NCI-H2227 (cell line): Measurements from ENCODE around the gene PTPN11.
"Not testable (repeated sequence)": the region's sequence is repeated elsewhere in the genome, so short reads cannot be mapped to it uniquely, and the experiment has no call there.

Experiments used
- DNase-seq: peaks from one replicate; lab custom pipeline; 2025; ENCODE audit not compliant: unreplicated experiment; lab: John Stamatoyannopoulos, UW

The PTPN11 gene

GRCh38 chr12:112447106-112447505 is 28.4 kb downstream of the PTPN11 start:
- DNase-seq = no peak

GRCh38 chr12:112448165-112448564 is 29.4 kb downstream of the PTPN11 start:
- DNase-seq = not testable (repeated sequence)

GRCh38 chr12:112450725-112451124 is 32.0 kb downstream of the PTPN11 start:
- peak; percentile 15 for DNase-seq

GRCh38 chr12:112456029-112456428 is 37.3 kb downstream of the PTPN11 start:
- no peak for DNase-seq

GRCh38 chr12:112457142-112457541 is 38.4 kb downstream of the PTPN11 start:
- DNase-seq = not testable (repeated sequence)

- DNase-seq = no peak
These were observed 39.6 kb downstream of the PTPN11 start for GRCh38 chr12:112458330-112458729.

GRCh38 chr12:112458751-112459150 is 40.0 kb downstream of the PTPN11 start:
- DNase-seq = no peak

- DNase-seq = peak; percentile 26
These were observed 44.7 kb downstream of the PTPN11 start for GRCh38 chr12:112463478-112463877.

GRCh38 chr12:112464605-112465004 is 45.9 kb downstream of the PTPN11 start:
- DNase-seq = no peak

GRCh38 chr12:112466011-112466422 is 47.3 kb downstream of the PTPN11 start:
- no peak for DNase-seq

- no peak for DNase-seq
These were observed 48.1 kb downstream of the PTPN11 start for GRCh38 chr12:112466835-112467234.

GRCh38 chr12:112468046-112468445 is 49.3 kb downstream of the PTPN11 start:
- DNase-seq = no peak

- no peak for DNase-seq
These were observed 54.3 kb downstream of the PTPN11 start for GRCh38 chr12:112473056-112473455.

GRCh38 chr12:112479413-112479812 is 60.7 kb downstream of the PTPN11 start:
- no peak for DNase-seq

- no peak for DNase-seq
These were observed 62.2 kb downstream of the PTPN11 start for GRCh38 chr12:112480931-112481330.

GRCh38 chr12:112482733-112483132 is 64.0 kb downstream of the PTPN11 start:
- DNase-seq = no peak

- DNase-seq = no peak
These were observed 67.6 kb downstream of the PTPN11 start for GRCh38 chr12:112486361-112486760.

GRCh38 chr12:112488257-112488876 is 69.6 kb downstream of the PTPN11 start:
- DNase-seq = no peak

GRCh38 chr12:112489456-112489855 is 70.7 kb downstream of the PTPN11 start:
- DNase-seq = no peak

GRCh38 chr12:112496496-112496895 is 77.7 kb downstream of the PTPN11 start:
- no peak for DNase-seq

- DNase-seq = no peak
These were observed 79.8 kb downstream of the PTPN11 start for GRCh38 chr12:112498580-112498979.

GRCh38 chr12:112503512-112503911 is 84.8 kb downstream of the PTPN11 start:
- DNase-seq = no peak

GRCh38 chr12:112506513-112507166 is 87.9 kb downstream of the PTPN11 start:
- DNase-seq = no peak
